Epithelial cell of esophagus (primary cell): ENCODE results near the gene CDH6.

ENCODE experiments used
- DNase-seq: peaks from one replicate; pipeline ENCODE4 v3.0.0; 2010; ENCODE audit warnings: low read depth
- H3K4me3 ChIP-seq: 2 replicates; pipeline ENCODE4 v1.5.1; 2011; ENCODE audit warnings: mild to moderate bottlenecking, low read length, control low read depth
- TF ChIP-seq, protein P1 (sequence below): IDR thresholded peaks from 2 replicates; pipeline ENCODE4 v1.5.1; 2011; ENCODE audit warnings: low read depth, mild to moderate bottlenecking, low read length, control low read depth, inconsistent platforms; ENCODE audit not compliant: insufficient read depth; ENCODE audit errors: missing control alignments

Gene CDH6

DNA sequence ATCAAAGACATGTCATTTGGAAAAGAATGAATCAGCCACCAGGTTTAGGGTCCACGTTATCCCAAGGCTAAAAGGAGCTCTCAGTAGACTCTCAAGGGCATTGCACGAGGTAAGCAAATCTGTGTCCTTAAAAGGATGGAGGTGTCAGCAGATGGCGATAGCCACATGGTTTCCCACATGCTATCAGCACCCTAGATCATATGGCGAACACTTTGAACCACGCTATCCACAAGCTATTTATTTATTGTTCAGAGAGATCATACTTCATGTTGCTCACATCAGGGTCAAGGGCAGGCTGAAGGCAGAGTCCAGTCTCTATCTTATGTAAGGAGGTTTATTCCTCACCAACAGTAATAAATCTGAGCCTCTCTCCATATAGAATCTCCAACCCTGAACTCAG, 43.7 kb downstream of the CDH6 start:
- no peak overlapping the region for H3K4me3 ChIP-seq
- TF ChIP-seq, protein P1, sequence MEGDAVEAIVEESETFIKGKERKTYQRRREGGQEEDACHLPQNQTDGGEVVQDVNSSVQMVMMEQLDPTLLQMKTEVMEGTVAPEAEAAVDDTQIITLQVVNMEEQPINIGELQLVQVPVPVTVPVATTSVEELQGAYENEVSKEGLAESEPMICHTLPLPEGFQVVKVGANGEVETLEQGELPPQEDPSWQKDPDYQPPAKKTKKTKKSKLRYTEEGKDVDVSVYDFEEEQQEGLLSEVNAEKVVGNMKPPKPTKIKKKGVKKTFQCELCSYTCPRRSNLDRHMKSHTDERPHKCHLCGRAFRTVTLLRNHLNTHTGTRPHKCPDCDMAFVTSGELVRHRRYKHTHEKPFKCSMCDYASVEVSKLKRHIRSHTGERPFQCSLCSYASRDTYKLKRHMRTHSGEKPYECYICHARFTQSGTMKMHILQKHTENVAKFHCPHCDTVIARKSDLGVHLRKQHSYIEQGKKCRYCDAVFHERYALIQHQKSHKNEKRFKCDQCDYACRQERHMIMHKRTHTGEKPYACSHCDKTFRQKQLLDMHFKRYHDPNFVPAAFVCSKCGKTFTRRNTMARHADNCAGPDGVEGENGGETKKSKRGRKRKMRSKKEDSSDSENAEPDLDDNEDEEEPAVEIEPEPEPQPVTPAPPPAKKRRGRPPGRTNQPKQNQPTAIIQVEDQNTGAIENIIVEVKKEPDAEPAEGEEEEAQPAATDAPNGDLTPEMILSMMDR: peak; percentile 50
- peak; percentile 41 for DNase-seq

- TF ChIP-seq, protein P1: no peak
Observed at GRCh38 chr5:31238497-31238896, 45.0 kb downstream of the CDH6 start.

GRCh38 chr5:31244921-31245320, 51.4 kb downstream of the CDH6 start:
- TF ChIP-seq, protein P1: no peak
- no peak overlapping the region for H3K4me3 ChIP-seq
- no peak for DNase-seq

More at GRCh38 chr5:31238497-31238896, 45.0 kb downstream of the CDH6 start:
- H3K4me3 ChIP-seq: no peak overlapping the region
- DNase-seq: no peak

DNA sequence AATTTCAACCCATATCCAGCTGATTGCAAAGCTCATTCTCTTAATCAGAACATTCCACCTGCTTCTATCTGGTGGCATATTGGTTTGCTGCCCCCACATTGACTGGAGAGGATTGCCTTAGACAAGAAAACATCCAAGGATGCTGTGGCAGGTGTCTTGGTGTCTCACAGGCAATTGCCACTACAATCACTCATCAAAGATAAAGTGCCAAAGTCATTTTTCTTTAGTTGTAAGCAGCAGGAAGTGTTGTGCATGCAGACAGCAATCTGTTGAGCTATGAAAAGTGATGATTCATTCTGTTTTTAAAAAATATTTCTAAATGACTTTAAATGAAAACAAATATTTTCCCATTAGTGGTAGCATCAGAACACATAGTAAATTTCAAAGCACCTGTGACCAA, 53.9 kb downstream of the CDH6 start:
- no peak overlapping the region for H3K4me3 ChIP-seq
- TF ChIP-seq, protein P1: no peak
- DNase-seq: no peak

DNA sequence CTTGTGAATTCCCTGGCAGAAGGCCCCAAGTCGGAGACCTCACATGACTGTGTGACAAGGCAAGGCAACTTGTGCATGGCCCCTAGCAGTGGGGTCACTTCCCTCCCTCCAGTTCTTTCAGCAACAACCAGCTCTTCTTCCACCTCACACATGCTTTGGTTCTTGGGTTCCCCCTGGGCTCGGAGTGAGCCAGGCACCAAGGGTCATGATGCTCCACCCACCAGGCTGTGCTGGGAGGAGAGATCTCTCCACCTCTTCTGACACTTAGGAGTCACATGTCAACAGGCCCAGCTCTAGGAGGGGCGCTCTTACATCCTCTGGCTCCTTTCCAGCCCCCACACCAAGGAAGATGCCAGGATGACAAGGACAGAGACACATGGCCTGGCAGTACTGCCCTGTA, 56.7 kb downstream of the CDH6 start:
- TF ChIP-seq, protein P1: no peak
- no peak overlapping the region for H3K4me3 ChIP-seq
- DNase-seq: no peak

DNA sequence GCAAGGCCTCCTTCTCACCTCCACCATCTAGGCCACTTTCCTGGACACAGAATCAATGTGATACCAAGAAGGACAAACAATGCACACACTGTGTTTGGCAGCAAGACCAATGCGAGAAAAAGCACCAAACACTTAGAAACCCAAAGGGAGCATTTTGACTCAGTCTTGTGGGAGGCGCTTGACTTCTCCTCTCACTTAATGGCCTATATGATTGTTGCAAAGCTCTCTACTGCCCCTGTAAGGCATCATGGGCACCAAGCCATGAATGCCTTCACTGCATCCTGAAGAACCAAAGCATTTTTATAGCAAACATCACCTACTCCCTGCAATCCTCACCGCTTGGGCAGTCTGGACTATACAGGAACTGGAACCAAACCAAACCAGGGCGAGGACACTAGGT, 57.5 kb downstream of the CDH6 start:
- H3K4me3 ChIP-seq: no peak overlapping the region
- TF ChIP-seq, protein P1: no peak
- no peak for DNase-seq

GRCh38 chr5:31255041-31255440, 61.6 kb downstream of the CDH6 start:
- no peak overlapping the region for H3K4me3 ChIP-seq
- TF ChIP-seq, protein P1: no peak
- DNase-seq: no peak
